Pancreas (tissue), 10 donors: Measurements from ENCODE around the gene USHBP1. TPM values are rescaled to one million over a fixed set of nuclear protein-coding genes. Genes with fewer than 3 reads are reported as not detected.

Source experiments
- ATAC-seq, 4 donors: fragments of 200-7000 bp; cut with Tn5 transposase; one replicate each; pipeline versions ENCODE4 v1.8.0 to v1.9.1; 2020; ENCODE audit warnings: mild to moderate bottlenecking in 4 of 4, moderate library complexity in 4 of 4
- DNase-seq, 6 donors: peaks; one replicate each; pipeline ENCODE4 v3.0.0-alpha.2; 2020
- FAIRE-seq: peaks from 2 replicates; lab custom pipeline; 2012; peaks lifted over from hg19 to GRCh38; lab: Jason Lieb, UNC
- H3K27ac ChIP-seq, 4 donors: fragments of 200-600 bp; sonication (generic); 1 replicate in 3 of 4; 2 replicates in 1 of 4; pipeline versions ENCODE4 v1.5.0 to v1.8.0; 2020
- H3K27me3 ChIP-seq, 4 donors: fragments of 200-600 bp; one replicate each; pipeline ENCODE4 v1.8.0; 2021
- H3K36me3 ChIP-seq, 3 donors: fragments of 200-600 bp; sonication (generic) in 1 of 3; one replicate each; pipeline versions ENCODE4 v1.5.0 to v1.8.0; 2020 to 2021
- H3K4me1 ChIP-seq, 3 donors: fragments of 200-600 bp; one replicate each; pipeline ENCODE4 v1.8.0; 2021
- H3K4me3 ChIP-seq, 4 donors: fragments of 200-600 bp; sonication (generic) in 2 of 4; one replicate each; pipeline versions ENCODE4 v1.5.0 to v1.8.0; 2020 to 2021
- H3K9me3 ChIP-seq, 4 donors: fragments of 200-600 bp; one replicate each; pipeline ENCODE4 v1.8.0; 2021
- WGBS, 2 donors: extraction: QIAGEN DNeasy Blood & Tissue Kit; methylation state at CpG; one replicate each; pipeline ENCODE4 v1.1.7; 2013; 5-methylcytosine and 5-hydroxymethylcytosine counted together
- intact Hi-C, 3 donors: fragments of 100-400 bp; cut with DNase I; formaldehyde crosslinking; loops; one replicate each; pipeline versions ENCODE4 v1.11.1 to v1.14.2; 2022
- polyA plus RNA-seq, 2 donors: library from polyadenylated mRNA; stranded (reverse); fragments of 200-250 nt; gene quantifications; one replicate each; pipeline ENCODE4 v1.2.3, GENCODE V29; 2013
- total RNA-seq, 6 donors: library from RNA; stranded (reverse); fragmentation: NEBNext Ultra II Directional in 4 of 6; extraction: Animal tissue kit (Norgen Biotek cat#: 25700) in 4 of 6; gene quantifications; one replicate each; pipeline versions ENCODE4 v1.2.1 to v1.2.4, GENCODE V29; 2021 to 2023
- TF ChIP-seq, protein P1 (sequence below), 4 donors: fragments of 200-600 bp; sonication (generic) in 3 of 4; IDR thresholded peaks; one replicate each; pipeline versions ENCODE4 v1.5.0 to v1.8.0; 2021; ENCODE audit warnings: antibody characterized with exemption in 4 of 4
- donor health status: healthy with polysubstance abuse.
- donor health status: DM: no; HTN: no; CAD: no; lungs with moderate emphysema.
- donor health status: DM: no; HTN: no; CAD: no.
- donor health status: control.
- donor health status: control.
- donor health status: Bipolar disorder and iron deficiency.
- donor health status: DM: yes; HTN: yes; CAD: no.
- donor health status: DM: no; HTN: no; CAD: no.
- donor health status: DM: no; HTN: no; CAD: no.
- donor health status: DM: yes; HTN: yes; CAD: no.

The USHBP1 gene
- total and polyA plus RNA-seq, 8 donors: 1.2 to 11.1 (median 2.1) TPM

DNA sequence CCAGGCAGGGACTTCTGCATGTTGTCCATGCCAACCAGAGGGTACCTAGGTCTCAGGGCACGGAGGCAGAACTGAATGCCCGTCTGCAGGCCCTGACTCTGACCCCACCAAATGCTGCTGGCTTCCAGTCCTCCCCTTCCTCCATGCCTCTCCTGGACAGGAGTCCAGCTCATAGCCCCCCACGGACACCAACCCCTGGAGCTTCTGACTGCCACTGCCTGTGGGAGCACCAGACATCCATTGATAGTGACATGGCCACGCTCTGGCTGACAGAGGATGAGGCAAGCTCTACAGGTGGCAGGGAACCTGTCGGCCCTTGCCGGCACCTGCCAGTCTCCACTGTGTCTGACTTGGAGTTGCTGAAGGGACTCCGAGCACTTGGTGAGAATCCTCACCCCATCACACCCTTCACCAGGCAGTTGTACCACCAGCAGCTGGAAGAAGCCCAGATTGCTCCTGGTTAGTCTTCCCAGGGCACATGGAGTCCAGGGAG, 19.0 kb upstream of the USHBP1 start:
- TF ChIP-seq, protein P1, sequence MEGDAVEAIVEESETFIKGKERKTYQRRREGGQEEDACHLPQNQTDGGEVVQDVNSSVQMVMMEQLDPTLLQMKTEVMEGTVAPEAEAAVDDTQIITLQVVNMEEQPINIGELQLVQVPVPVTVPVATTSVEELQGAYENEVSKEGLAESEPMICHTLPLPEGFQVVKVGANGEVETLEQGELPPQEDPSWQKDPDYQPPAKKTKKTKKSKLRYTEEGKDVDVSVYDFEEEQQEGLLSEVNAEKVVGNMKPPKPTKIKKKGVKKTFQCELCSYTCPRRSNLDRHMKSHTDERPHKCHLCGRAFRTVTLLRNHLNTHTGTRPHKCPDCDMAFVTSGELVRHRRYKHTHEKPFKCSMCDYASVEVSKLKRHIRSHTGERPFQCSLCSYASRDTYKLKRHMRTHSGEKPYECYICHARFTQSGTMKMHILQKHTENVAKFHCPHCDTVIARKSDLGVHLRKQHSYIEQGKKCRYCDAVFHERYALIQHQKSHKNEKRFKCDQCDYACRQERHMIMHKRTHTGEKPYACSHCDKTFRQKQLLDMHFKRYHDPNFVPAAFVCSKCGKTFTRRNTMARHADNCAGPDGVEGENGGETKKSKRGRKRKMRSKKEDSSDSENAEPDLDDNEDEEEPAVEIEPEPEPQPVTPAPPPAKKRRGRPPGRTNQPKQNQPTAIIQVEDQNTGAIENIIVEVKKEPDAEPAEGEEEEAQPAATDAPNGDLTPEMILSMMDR (IDR thresholded peaks at IDR 0.05): no peak
- FAIRE-seq (no peak), ATAC-seq (no peak), DNase-seq (no peak)
- H3K27me3 ChIP-seq: peaks cover 0 to 6% (median 0%) of the 10 kb centered on the region in 4 donors
- peaks cover 0 to 4% (median 0%) of the 10 kb centered on the region in 3 donors for H3K4me1 ChIP-seq
- intact Hi-C loops: loop anchor here (2.0 to 10.0 kb wide), 2 partner anchors 217 to 219 kb away; no protein-coding TSS in a partner anchor
- no peaks in the 10 kb centered on the region for H3K36me3 ChIP-seq
- 81 to 84% methylated on average over 7 of the region's 7 CpGs for WGBS, 2 donors
- no peak overlapping the region for H3K27ac ChIP-seq
- no peak overlapping the region for H3K4me3 ChIP-seq
- no peaks in the 10 kb centered on the region for H3K9me3 ChIP-seq

DNA sequence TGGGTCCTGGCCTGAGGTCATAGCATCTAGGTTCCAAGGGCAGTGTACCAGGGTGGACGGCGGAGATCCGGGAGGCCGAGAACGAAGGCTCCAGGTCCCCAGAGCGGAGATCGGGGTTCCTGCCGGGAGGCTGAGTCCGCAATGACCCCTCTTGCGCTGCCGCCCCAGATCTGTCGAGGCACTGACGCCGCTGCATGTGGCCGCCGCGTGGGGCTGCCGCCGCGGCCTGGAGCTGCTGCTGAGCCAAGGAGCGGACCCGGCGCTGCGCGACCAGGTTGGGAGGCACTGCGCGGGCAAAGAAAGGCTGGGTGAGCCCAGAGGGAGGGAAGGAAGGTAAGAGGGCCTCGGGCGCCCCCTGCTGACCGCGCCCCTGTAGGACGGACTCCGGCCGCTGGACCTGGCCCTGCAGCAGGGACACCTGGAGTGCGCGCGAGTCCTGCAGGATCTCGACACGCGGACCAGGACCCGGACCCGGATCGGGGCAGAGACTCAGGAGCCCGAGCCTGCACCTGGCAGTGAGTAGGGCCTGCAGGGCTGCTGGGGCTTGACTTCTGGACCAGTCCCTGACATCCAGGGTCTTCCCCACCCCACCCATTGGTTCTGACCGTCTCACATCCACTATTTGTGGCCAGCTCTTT, 18.1 kb upstream of the USHBP1 start:
- FAIRE-seq (no peak), DNase-seq (peak; percentile 76 to 95 (median 88)), ATAC-seq (peak; percentile 98 to 100 (median 99))
- H3K4me1 ChIP-seq: peaks cover 0 to 4% (median 0%) of the 10 kb centered on the region in 3 donors
- H3K27me3 ChIP-seq: peaks cover 0 to 6% (median 0%) of the 10 kb centered on the region in 4 donors
- intact Hi-C loops: loop anchor here (2.0 to 10.0 kb wide), 2 partner anchors 216 to 218 kb away; no protein-coding TSS in a partner anchor
- no peaks in the 10 kb centered on the region for H3K9me3 ChIP-seq
- no peaks in the 10 kb centered on the region for H3K36me3 ChIP-seq
- no peak overlapping the region for H3K27ac ChIP-seq
- 3 to 7% methylated on average over 36 to 45 of the region's 45 CpGs for WGBS, 2 donors
- TF ChIP-seq, protein P1 (IDR thresholded peaks at IDR 0.05): peak; percentile 95 to 96 (median 96)
- peak overlapping the region in 2 of 4 donors; percentile 6 to 13 for H3K4me3 ChIP-seq

DNA sequence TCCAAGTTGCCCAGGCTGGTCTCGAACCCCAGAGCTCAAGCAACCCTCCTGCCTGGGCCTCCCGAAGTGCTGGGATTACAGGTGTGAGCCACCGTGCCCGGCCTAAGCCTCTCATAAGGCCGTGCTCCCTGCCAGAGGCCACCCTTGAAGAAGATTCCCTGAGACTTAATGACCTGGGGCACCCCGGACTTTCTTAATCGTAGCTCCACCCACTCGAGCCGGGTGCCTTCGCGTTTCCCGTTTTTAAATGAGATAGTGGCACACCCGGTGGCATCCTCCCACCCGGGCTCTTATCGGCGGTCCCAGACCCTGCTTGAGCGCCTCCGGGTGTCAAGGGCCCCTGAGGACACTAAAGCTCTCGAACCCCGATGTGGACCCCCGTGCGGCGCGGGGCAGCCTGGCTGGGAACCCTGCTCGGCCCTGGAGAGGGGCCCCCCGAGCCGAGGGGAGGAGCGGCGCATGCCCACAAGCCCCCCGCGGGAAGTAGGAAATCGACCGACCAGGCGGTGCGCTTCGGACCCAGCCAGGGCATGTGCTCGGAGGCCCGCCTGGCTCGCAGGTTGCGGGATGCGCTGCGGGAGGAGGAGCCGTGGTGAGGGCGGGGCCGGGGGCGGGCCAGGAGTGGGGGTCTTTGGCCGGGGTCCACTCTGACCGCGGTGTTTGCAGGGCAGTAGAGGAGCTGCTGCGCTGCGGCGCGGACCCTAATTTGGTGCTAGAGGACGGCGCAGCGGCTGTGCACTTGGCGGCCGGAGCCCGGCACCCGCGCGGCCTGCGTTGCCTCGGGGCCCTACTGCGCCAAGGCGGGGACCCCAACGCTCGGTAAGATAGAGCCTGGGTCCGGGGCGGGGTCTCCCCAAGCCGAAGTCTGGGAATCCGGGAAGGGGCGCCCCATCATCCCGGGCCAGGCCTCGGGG, 17.1 kb upstream of the USHBP1 start, which contains the start of gene ANKLE1:
Gene ANKLE1, plus strand, starts transcription at position 511 of the 914 bp plus-strand sequence. Its CDS starts 20 bp downstream, at position 531.
- ATAC-seq (peak; percentile 18 to 31 (median 28)), FAIRE-seq (no peak), DNase-seq (peak in 1 of 6 donors; percentile 66)
- Histone ChIP-seq H3K36me3 (peaks cover 0 to 2% (median 2%) of the 10 kb centered on the region in 3 donors), H3K4me3 (peak within 1 kb of the TSS in 2 of 4 donors; percentile 6 to 13), H3K9me3 (no peaks in the 10 kb centered on the region), H3K4me1 (peaks cover 0 to 4% (median 0%) of the 10 kb centered on the region in 3 donors), H3K27ac (no peak within 1 kb of the TSS), H3K27me3 (peaks cover 0 to 6% (median 0%) of the 10 kb centered on the region in 4 donors)
- intact Hi-C loops: loop anchor here (2.0 to 10.0 kb wide), 2 partner anchors 215 to 217 kb away; no protein-coding TSS in a partner anchor
- TF ChIP-seq, protein P1 (IDR thresholded peaks at IDR 0.05): no peak
- 11% methylated on average over 72 to 75 of the region's 75 CpGs for WGBS, 2 donors

DNA sequence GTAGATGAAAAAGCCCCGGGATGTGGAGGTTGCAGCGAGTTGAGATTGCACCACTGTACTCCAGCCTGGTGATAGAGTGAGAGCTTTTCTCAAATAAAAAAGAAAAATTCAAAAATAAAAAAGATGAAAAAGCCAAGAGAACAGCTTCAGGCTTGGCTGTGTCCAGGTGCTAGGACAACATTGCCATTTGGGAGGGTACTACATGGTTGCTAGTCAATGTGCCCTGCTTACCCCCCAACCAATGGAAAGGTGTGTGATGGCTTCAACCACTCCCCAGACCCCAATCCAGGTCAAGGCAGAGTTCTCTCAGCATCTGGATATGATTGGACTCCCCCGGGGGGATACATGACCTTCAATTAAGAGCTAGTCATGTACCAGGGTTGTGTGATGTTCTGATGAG, 14.9 kb upstream of the USHBP1 start:
- no peak for ATAC-seq

More for the DNA sequence above, 14.9 kb upstream of the USHBP1 start:
- H3K36me3 ChIP-seq: peaks cover 0 to 9% (median 9%) of the 10 kb centered on the region in 3 donors
- peaks cover 0 to 4% (median 0%) of the 10 kb centered on the region in 3 donors for H3K4me1 ChIP-seq
- WGBS, 2 donors: 65 to 72% methylated on average over 3 of the region's 3 CpGs
- TF ChIP-seq, protein P1 (IDR thresholded peaks at IDR 0.05): no peak
- H3K27me3 ChIP-seq: peaks cover 0 to 6% (median 0%) of the 10 kb centered on the region in 4 donors
- no peaks in the 10 kb centered on the region for H3K9me3 ChIP-seq
- intact Hi-C loops: loop anchor here in 1 of 3 donors (5.0 to 10.0 kb wide), 2 partner anchors 72 to 515 kb away; no protein-coding TSS in a partner anchor
- no peak overlapping the region for H3K4me3 ChIP-seq
- H3K27ac ChIP-seq: no peak overlapping the region
- FAIRE-seq (no peak), DNase-seq (no peak)
